KMS-11 (cell line): Measurements from ENCODE around the gene MMRN2.

Experiments used
- H2AFZ ChIP-seq: fragments of 200-600 bp; sonication (generic); 2 replicates; pipeline ENCODE4 v1.6.1; 2016; ENCODE audit warnings: antibody characterized with exemption, mixed run types, low read depth
- H3K27ac ChIP-seq: fragments of 200-600 bp; sonication (generic); 2 replicates; pipeline ENCODE4 v1.6.1; 2016; ENCODE audit warnings: mild to moderate bottlenecking, mixed run types
- H3K27me3 ChIP-seq: fragments of 200-600 bp; sonication (generic); 2 replicates; pipeline ENCODE4 v1.6.1; 2017; ENCODE audit warnings: mild to moderate bottlenecking, low read depth, mixed run types, moderate library complexity; ENCODE audit not compliant: insufficient read depth
- H3K36me3 ChIP-seq: fragments of 200-600 bp; sonication (generic); 2 replicates; pipeline ENCODE4 v1.6.1; 2017; ENCODE audit warnings: mild to moderate bottlenecking, mixed run types; ENCODE audit not compliant: insufficient read depth
- H3K4me1 ChIP-seq: fragments of 200-600 bp; sonication (generic); 2 replicates; pipeline ENCODE4 v1.6.1; 2016; ENCODE audit warnings: mild to moderate bottlenecking, low read depth, mixed run types; ENCODE audit not compliant: poor library complexity, severe bottlenecking
- H3K4me2 ChIP-seq: fragments of 200-600 bp; sonication (generic); 2 replicates; pipeline ENCODE4 v1.7.0; 2016; ENCODE audit warnings: mild to moderate bottlenecking, mixed run types
- H3K4me3 ChIP-seq: fragments of 200-600 bp; sonication (generic); IDR thresholded peaks from 2 replicates; pipeline ENCODE4 v1.6.1; 2017; ENCODE audit warnings: low read depth, low read length, mixed read lengths; ENCODE audit not compliant: insufficient read depth
- H3K79me2 ChIP-seq: fragments of 200-600 bp; sonication (generic); 2 replicates; pipeline ENCODE4 v1.6.1; 2016; ENCODE audit warnings: low read depth, mixed run types; ENCODE audit not compliant: insufficient read depth
- H3K9ac ChIP-seq: fragments of 200-600 bp; sonication (generic); 2 replicates; pipeline ENCODE4 v1.6.1; 2016; ENCODE audit warnings: mild to moderate bottlenecking, mixed run types
- H4K20me1 ChIP-seq: fragments of 200-600 bp; sonication (generic); 2 replicates; pipeline ENCODE4 v1.6.1; 2016; ENCODE audit warnings: mild to moderate bottlenecking, mixed run types; ENCODE audit not compliant: insufficient read depth
- CTCF ChIP-seq: fragments of 200-600 bp; sonication (generic); conservative IDR thresholded peaks from 2 replicates; pipeline ENCODE4 v1.6.1; 2017; ENCODE audit warnings: low read depth, mild to moderate bottlenecking, antibody characterized with exemption, low read length, moderate library complexity, mixed read lengths

The MMRN2 gene

DNA sequence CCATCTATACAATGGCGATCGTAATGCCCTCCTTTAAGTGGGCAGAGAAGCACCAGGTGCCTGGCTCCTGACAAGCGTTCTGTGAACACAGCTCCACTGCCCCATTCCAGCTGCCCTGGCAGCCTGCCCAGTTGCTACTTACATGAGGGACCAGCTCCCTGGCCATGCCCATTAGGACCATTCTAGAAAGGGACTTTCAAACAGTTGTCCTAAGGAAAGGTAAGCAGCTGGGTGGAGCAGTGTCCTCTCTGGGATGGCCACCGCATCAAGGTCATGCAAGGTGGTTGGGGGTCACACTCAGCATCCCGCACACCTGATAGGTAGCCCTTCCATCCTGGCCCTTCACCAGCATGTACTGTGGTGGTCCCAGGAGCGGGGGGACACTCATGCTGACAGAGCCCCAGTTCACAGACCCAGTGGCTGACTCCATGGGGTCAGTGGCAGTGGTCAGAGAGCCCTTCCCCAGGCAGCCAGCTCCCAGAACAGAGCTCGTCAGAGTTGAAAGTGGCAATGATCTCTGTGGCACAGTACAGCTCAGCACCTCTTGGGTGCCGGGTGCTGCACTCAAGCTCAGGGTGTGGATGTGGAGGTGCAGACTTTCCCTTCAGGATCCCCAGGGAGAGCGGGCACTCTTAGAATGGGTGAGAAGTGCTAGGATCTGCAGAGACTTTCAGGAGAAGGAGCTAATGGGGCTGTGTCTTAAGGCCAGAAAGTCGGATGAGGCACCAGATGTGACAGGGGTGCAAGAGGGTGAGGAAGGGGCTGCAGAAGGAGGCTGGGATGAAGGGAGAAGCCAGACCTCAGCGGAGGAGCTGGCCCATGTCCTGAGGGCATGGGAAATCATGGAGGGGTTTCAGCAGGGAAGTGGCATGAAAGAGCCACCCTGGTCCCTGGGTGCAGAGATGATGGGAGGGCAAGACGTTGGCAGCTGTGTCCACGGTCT, 10.9 kb downstream of the MMRN2 start:
- Histone ChIP-seq H2AFZ (no peak overlapping the region), H3K4me3 (no peak overlapping the region), H3K27me3 (no peaks in the 10 kb centered on the region), H3K27ac (no peak overlapping the region), H4K20me1 (no peaks in the 10 kb centered on the region), H3K4me1 (no peaks in the 10 kb centered on the region), H3K4me2 (no peak overlapping the region), H3K79me2 (no peaks in the 10 kb centered on the region), H3K9ac (no peak overlapping the region), H3K36me3 (no peaks in the 10 kb centered on the region)
- no peak for TF ChIP-seq CTCF

GRCh38 chr10:86945361-86946212, 11.8 kb downstream of the MMRN2 start:
- H3K4me2 ChIP-seq, result no peak overlapping the region
- no peak overlapping the region for H3K9ac ChIP-seq
- H3K4me1 ChIP-seq, result no peaks in the 10 kb centered on the region

GRCh38 chr10:86944907-86945306, 12.5 kb downstream of the MMRN2 start:
- no peak overlapping the region for H3K4me2 ChIP-seq
- TF ChIP-seq CTCF, result no peak

More at GRCh38 chr10:86945361-86946212, 11.8 kb downstream of the MMRN2 start:
- Histone ChIP-seq H3K36me3 (no peaks in the 10 kb centered on the region), H3K27ac (no peak overlapping the region), H3K79me2 (no peaks in the 10 kb centered on the region), H2AFZ (no peak overlapping the region), H3K4me3 (no peak overlapping the region), H3K27me3 (no peaks in the 10 kb centered on the region), H4K20me1 (no peaks in the 10 kb centered on the region)
- no peak for TF ChIP-seq CTCF

GRCh38 chr10:86944471-86944870, 12.9 kb downstream of the MMRN2 start:
- Histone ChIP-seq H3K9ac (no peak overlapping the region), H3K27me3 (no peaks in the 10 kb centered on the region)

More at GRCh38 chr10:86944907-86945306, 12.5 kb downstream of the MMRN2 start:
- Histone ChIP-seq H3K27me3 (no peaks in the 10 kb centered on the region), H4K20me1 (no peaks in the 10 kb centered on the region), H3K36me3 (no peaks in the 10 kb centered on the region), H3K79me2 (no peaks in the 10 kb centered on the region), H3K4me3 (no peak overlapping the region), H3K4me1 (no peaks in the 10 kb centered on the region), H2AFZ (no peak overlapping the region), H3K27ac (no peak overlapping the region), H3K9ac (no peak overlapping the region)

More at GRCh38 chr10:86944471-86944870, 12.9 kb downstream of the MMRN2 start:
- no peak for TF ChIP-seq CTCF
- Histone ChIP-seq H4K20me1 (no peaks in the 10 kb centered on the region), H3K27ac (no peak overlapping the region), H3K4me2 (no peak overlapping the region), H3K79me2 (no peaks in the 10 kb centered on the region), H3K4me1 (no peaks in the 10 kb centered on the region), H3K4me3 (no peak overlapping the region), H2AFZ (no peak overlapping the region), H3K36me3 (no peaks in the 10 kb centered on the region)
